ENCODE data around the gene CMTM4.
"Not testable (repeated sequence)": the region's sequence is repeated elsewhere in the genome, so short reads cannot be mapped to it uniquely, and the experiment has no call there.

The CMTM4 gene

GRCh38 chr16:66634527-66635196 is 61.9 kb downstream of the CMTM4 start:
- no peak for DNase-seq (ENCODE audit: low read depth)
- H3K4me3 ChIP-seq (ENCODE audit: low read depth, low read length), result no peak overlapping the region
- TF ChIP-seq CTCF (IDR thresholded peaks at IDR 0.05; ENCODE audit: low read depth, low read length) (no peak), POLR2A (IDR thresholded peaks at IDR 0.05; ENCODE audit: extremely low read depth, insufficient read length) (no peak), MAX (IDR thresholded peaks at IDR 0.05; ENCODE audit: low read depth, low read length) (no peak), MYC (IDR thresholded peaks at IDR 0.05; ENCODE audit: low read depth, low read length) (no peak)

- DNase-seq (ENCODE audit: low read depth), result not testable (repeated sequence)
Measured at GRCh38 chr16:66631558-66631957, 65.0 kb downstream of the CMTM4 start.

GRCh38 chr16:66630561-66631260 is 65.8 kb downstream of the CMTM4 start:
- DNase-seq (ENCODE audit: low read depth); H3K4me3 ChIP-seq (ENCODE audit: low read depth, low read length): not testable (repeated sequence)

More at GRCh38 chr16:66631558-66631957, 65.0 kb downstream of the CMTM4 start:
- not testable (repeated sequence) for H3K4me3 ChIP-seq (ENCODE audit: low read depth, low read length)

- H3K4me3 ChIP-seq (ENCODE audit: low read depth, low read length), result no peak overlapping the region
- TF ChIP-seq MYC (IDR thresholded peaks at IDR 0.05; ENCODE audit: low read depth, low read length), result no peak
- no peak for DNase-seq (ENCODE audit: low read depth)
Measured at GRCh38 chr16:66629856-66630255, 66.7 kb downstream of the CMTM4 start.

- DNase-seq (ENCODE audit: low read depth); H3K4me3 ChIP-seq (ENCODE audit: low read depth, low read length): not testable (repeated sequence)
Measured at GRCh38 chr16:66627611-66628378, 68.7 kb downstream of the CMTM4 start.

- DNase-seq (ENCODE audit: low read depth), result no peak
- no peak overlapping the region for H3K4me3 ChIP-seq (ENCODE audit: low read depth, low read length)
- TF ChIP-seq POLR2A (IDR thresholded peaks at IDR 0.05; ENCODE audit: extremely low read depth, insufficient read length) (no peak), CTCF (IDR thresholded peaks at IDR 0.05; ENCODE audit: low read depth, low read length) (no peak), MAX (IDR thresholded peaks at IDR 0.05; ENCODE audit: low read depth, low read length) (no peak), MYC (IDR thresholded peaks at IDR 0.05; ENCODE audit: low read depth, low read length) (no peak)
Measured at GRCh38 chr16:66623755-66624154, 72.8 kb downstream of the CMTM4 start.

- no peak overlapping the region for H3K4me3 ChIP-seq (ENCODE audit: low read depth, low read length)
- TF ChIP-seq POLR2A (IDR thresholded peaks at IDR 0.05; ENCODE audit: extremely low read depth, insufficient read length) (no peak), MAX (IDR thresholded peaks at IDR 0.05; ENCODE audit: low read depth, low read length) (no peak), MYC (IDR thresholded peaks at IDR 0.05; ENCODE audit: low read depth, low read length) (no peak), CTCF (IDR thresholded peaks at IDR 0.05; ENCODE audit: low read depth, low read length) (no peak)
- DNase-seq (ENCODE audit: low read depth), result no peak
Measured at GRCh38 chr16:66622863-66623262, 73.7 kb downstream of the CMTM4 start.

GRCh38 chr16:66621973-66622372 is 74.6 kb downstream of the CMTM4 start:
- DNase-seq (ENCODE audit: low read depth), result no peak
- H3K4me3 ChIP-seq (ENCODE audit: low read depth, low read length), result no peak overlapping the region

More at GRCh38 chr16:66621973-66622372, 74.6 kb downstream of the CMTM4 start:
- TF ChIP-seq MAX (IDR thresholded peaks at IDR 0.05; ENCODE audit: low read depth, low read length), result no peak
- no peak for TF ChIP-seq POLR2A (IDR thresholded peaks at IDR 0.05; ENCODE audit: extremely low read depth, insufficient read length)
- no peak for TF ChIP-seq MYC (IDR thresholded peaks at IDR 0.05; ENCODE audit: low read depth, low read length)
- no peak for TF ChIP-seq CTCF (IDR thresholded peaks at IDR 0.05; ENCODE audit: low read depth, low read length)

Data from NB4 (cell line).